Mesenchymal stem cell (in vitro differentiated cells and primary cell): Measurements from ENCODE around the gene ACACB.

Source experiments
- DNase-seq: peaks from one replicate; pipeline ENCODE4 v3.0.0-alpha.2; 2013
- H2AFZ ChIP-seq: one replicate; pipeline ENCODE4 v1.6.1; 2013; ENCODE audit warnings: low read depth, mild to moderate bottlenecking, control low read depth, inconsistent platforms, low read length, moderate library complexity
- H2AK5ac ChIP-seq: 2 replicates; pipeline ENCODE4 v1.6.1; 2013; ENCODE audit warnings: low read length, moderate library complexity, mild to moderate bottlenecking, inconsistent platforms; ENCODE audit not compliant: severe bottlenecking
- H2BK120ac ChIP-seq: one replicate; pipeline ENCODE4 v1.6.1; 2013; ENCODE audit warnings: low read depth, mild to moderate bottlenecking, inconsistent platforms, low read length, moderate library complexity
- H2BK12ac ChIP-seq, 2 experiments: one replicate each; pipeline ENCODE4 v1.6.1; 2013; ENCODE audit warnings: inconsistent platforms in 2 of 2, low read length in 2 of 2, mild to moderate bottlenecking in 2 of 2, moderate library complexity in 2 of 2, control low read depth in 1 of 2
- H2BK15ac ChIP-seq: one replicate; pipeline ENCODE4 v1.6.1; 2013; ENCODE audit warnings: mild to moderate bottlenecking, low read depth, inconsistent platforms; ENCODE audit not compliant: poor library complexity, severe bottlenecking
- H2BK5ac ChIP-seq: 2 replicates; pipeline ENCODE4 v1.6.1; 2013; ENCODE audit warnings: low read depth, mild to moderate bottlenecking, low read length, control low read depth, inconsistent platforms; ENCODE audit not compliant: poor library complexity, severe bottlenecking
- H3K14ac ChIP-seq, 2 experiments: one replicate each; pipeline ENCODE4 v1.6.1; 2013; ENCODE audit warnings: inconsistent platforms in 2 of 2, low read length in 2 of 2, control low read depth in 1 of 2, mild to moderate bottlenecking in 1 of 2, moderate library complexity in 1 of 2
- H3K18ac ChIP-seq, 2 experiments: one replicate each; pipeline ENCODE4 v1.6.1; 2013; ENCODE audit warnings: inconsistent platforms in 2 of 2, low read length in 2 of 2, control low read depth in 1 of 2, low read depth in 1 of 2, mild to moderate bottlenecking in 1 of 2
- H3K23ac ChIP-seq, 2 experiments: one replicate each; pipeline ENCODE4 v1.6.1; 2013; ENCODE audit warnings: inconsistent platforms in 2 of 2, low read length in 2 of 2, mild to moderate bottlenecking in 2 of 2, moderate library complexity in 2 of 2, control low read depth in 1 of 2
- H3K27ac ChIP-seq: 2 replicates; pipeline ENCODE4 v1.5.1; 2013; ENCODE audit warnings: mild to moderate bottlenecking, moderate library complexity, low read length, control low read depth, inconsistent platforms; ENCODE audit not compliant: poor library complexity, severe bottlenecking
- H3K27me3 ChIP-seq, 2 experiments: 2 replicates each; pipeline versions ENCODE4 v1.6.1 to v1.7.0; 2013; ENCODE audit warnings: low read length in 2 of 2, mild to moderate bottlenecking in 2 of 2, moderate library complexity in 2 of 2, control low read depth in 1 of 2, inconsistent platforms in 1 of 2; ENCODE audit not compliant: control insufficient read depth in 1 of 2, insufficient read depth in 1 of 2
- H3K36me3 ChIP-seq, 2 experiments: 2 replicates each; pipeline versions ENCODE4 v1.6.1 to v1.7.0; 2013; ENCODE audit warnings: low read length in 2 of 2, control low read depth in 1 of 2, inconsistent platforms in 1 of 2, low read depth in 1 of 2, mild to moderate bottlenecking in 1 of 2; ENCODE audit not compliant: insufficient read depth in 2 of 2, control insufficient read depth in 1 of 2
- H3K4ac ChIP-seq, 2 experiments: one replicate each; pipeline ENCODE4 v1.6.1; 2013; ENCODE audit warnings: inconsistent platforms in 2 of 2, low read length in 2 of 2, mild to moderate bottlenecking in 2 of 2, moderate library complexity in 2 of 2, control low read depth in 1 of 2, low read depth in 1 of 2
- H3K4me1 ChIP-seq: 2 replicates; pipeline ENCODE4 v1.6.1; 2013; ENCODE audit warnings: low read depth, low read length, control low read depth; ENCODE audit not compliant: control insufficient read depth, insufficient read depth
- H3K4me2 ChIP-seq: 2 replicates; pipeline ENCODE4 v1.6.1; 2013; ENCODE audit warnings: low read length, mild to moderate bottlenecking, inconsistent platforms; ENCODE audit not compliant: poor library complexity, severe bottlenecking
- H3K4me3 ChIP-seq, 2 experiments: 2 replicates each; pipeline versions ENCODE4 v1.5.1 to v1.7.0; 2013; ENCODE audit warnings: low read length in 2 of 2, mild to moderate bottlenecking in 2 of 2, control low read depth in 1 of 2, low read depth in 1 of 2; ENCODE audit not compliant: insufficient read depth in 1 of 2
- H3K79me1 ChIP-seq: replicated peaks from 2 replicates; pipeline ENCODE4 v1.6.1; 2013; ENCODE audit warnings: mild to moderate bottlenecking, control low read depth, low read length, inconsistent platforms; ENCODE audit not compliant: poor library complexity, severe bottlenecking
- H3K9ac ChIP-seq: 2 replicates; pipeline ENCODE4 v1.7.0; 2013; ENCODE audit warnings: mild to moderate bottlenecking, low read length, moderate library complexity
- H3K9me3 ChIP-seq: 2 replicates; pipeline ENCODE4 v1.7.0; 2013; ENCODE audit warnings: mild to moderate bottlenecking, low read length; ENCODE audit not compliant: control insufficient read depth
- H4K8ac ChIP-seq: one replicate; pipeline ENCODE4 v1.6.1; 2013; ENCODE audit warnings: inconsistent platforms, mild to moderate bottlenecking, low read length, moderate library complexity
- H4K91ac ChIP-seq: one replicate; pipeline ENCODE4 v1.6.1; 2013; ENCODE audit warnings: mild to moderate bottlenecking, low read length, inconsistent platforms
- WGBS: methylation state at CpG from one replicate; pipeline ENCODE4 v1.1.7; 2013; ENCODE audit warnings: mixed read lengths; 5-methylcytosine and 5-hydroxymethylcytosine counted together

Gene ACACB

DNA sequence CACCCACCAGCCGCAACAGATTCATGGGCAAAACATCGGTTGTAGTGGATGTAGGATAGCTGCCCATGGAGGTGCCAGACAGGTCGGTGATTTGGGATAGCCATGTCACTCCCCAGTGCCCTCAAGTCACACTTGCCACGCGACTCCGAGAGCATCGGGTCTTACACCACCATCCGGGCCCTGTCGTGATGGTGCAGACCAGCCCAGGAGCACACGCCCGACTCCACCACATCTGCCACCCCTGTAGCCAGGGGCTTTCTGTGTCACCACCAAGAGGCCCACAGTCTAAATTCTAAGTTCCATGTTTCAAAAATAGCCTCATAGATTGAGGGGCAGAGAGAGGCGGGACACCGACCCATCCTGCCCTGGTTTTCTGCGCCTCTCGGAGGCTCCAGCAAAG is 174.7 kb downstream of the ACACB start:
- no peak overlapping the region for H4K8ac ChIP-seq
- peak overlapping the region in 1 of 2 experiments; percentile 51 for H3K4me3 ChIP-seq
- H2BK12ac ChIP-seq, result no peak overlapping the region
- no peaks in the 10 kb centered on the region for H3K79me1 ChIP-seq
- peaks cover 36 to 77% of the 10 kb centered on the region in 2 experiments for H3K27me3 ChIP-seq
- H2AFZ ChIP-seq, result no peak overlapping the region
- H3K18ac ChIP-seq, result no peak overlapping the region
- peaks cover 5% of the 10 kb centered on the region for H3K4me1 ChIP-seq
- no peak overlapping the region for H3K14ac ChIP-seq
- H2BK120ac ChIP-seq, result no peak overlapping the region
- H3K9me3 ChIP-seq, result no peaks in the 10 kb centered on the region
- no peak for DNase-seq
- H4K91ac ChIP-seq, result no peak overlapping the region
- H3K27ac ChIP-seq, result no peak overlapping the region
- no peak overlapping the region for H2BK5ac ChIP-seq
- no peak overlapping the region for H3K4me2 ChIP-seq
- H3K36me3 ChIP-seq, result no peaks in the 10 kb centered on the region
- no peak overlapping the region for H2BK15ac ChIP-seq
- no peak overlapping the region for H3K4ac ChIP-seq
- H2AK5ac ChIP-seq, result no peak overlapping the region
- H3K23ac ChIP-seq, result no peak overlapping the region
- H3K9ac ChIP-seq, result peak overlapping the region; percentile 79
- 79% methylated on average over 15 of the region's 15 CpGs for WGBS

GRCh38 chr12:109291521-109292341 is 175.3 kb downstream of the ACACB start:
- 39% methylated on average over 30 of the region's 31 CpGs for WGBS
- Histone ChIP-seq H3K4me2 (no peak overlapping the region), H2AFZ (peak overlapping the region; percentile 70), H2AK5ac (no peak overlapping the region), H4K8ac (no peak overlapping the region), H3K9me3 (no peaks in the 10 kb centered on the region), H3K79me1 (no peaks in the 10 kb centered on the region), H3K36me3 (no peaks in the 10 kb centered on the region), H3K23ac (peak overlapping the region in 1 of 2 experiments; percentile 43), H3K9ac (peak overlapping the region; percentile 79), H3K18ac (no peak overlapping the region), H3K27ac (no peak overlapping the region), H3K4ac (no peak overlapping the region), H3K4me3 (peak overlapping the region in 1 of 2 experiments; percentile 51), H2BK120ac (no peak overlapping the region), H3K27me3 (peaks cover 42 to 79% of the 10 kb centered on the region in 2 experiments), H2BK15ac (no peak overlapping the region), H3K14ac (peak overlapping the region in 1 of 2 experiments; percentile 18), H4K91ac (no peak overlapping the region), H2BK12ac (no peak overlapping the region), H2BK5ac (no peak overlapping the region), H3K4me1 (peaks cover 5% of the 10 kb centered on the region)
- DNase-seq, result peak; percentile 8

DNA sequence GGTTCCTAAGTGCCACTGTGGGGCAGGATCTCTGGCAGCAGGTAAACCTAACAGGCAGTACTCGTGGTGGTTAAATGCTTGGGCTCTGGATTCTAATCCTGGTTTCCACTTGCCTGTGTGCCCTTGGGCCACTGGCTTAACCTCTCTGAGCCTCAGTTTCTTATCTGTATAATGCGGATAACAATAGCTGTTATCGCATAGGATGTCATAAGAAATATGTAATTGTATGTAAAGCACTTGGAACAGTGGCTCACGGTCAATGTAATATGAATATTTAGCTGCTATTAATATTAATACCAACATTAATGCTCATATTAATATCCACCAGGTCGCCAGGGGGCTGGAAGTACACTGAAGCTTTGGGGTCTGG is 175.9 kb downstream of the ACACB start:
- DNase-seq, result no peak
- Histone ChIP-seq H3K27me3 (peaks cover 42 to 80% of the 10 kb centered on the region in 2 experiments), H3K9ac (no peak overlapping the region), H2BK12ac (no peak overlapping the region), H3K4me3 (no peak overlapping the region), H2BK120ac (no peak overlapping the region), H3K27ac (no peak overlapping the region), H2BK5ac (no peak overlapping the region), H3K4me1 (peaks cover 5% of the 10 kb centered on the region), H2AK5ac (no peak overlapping the region), H3K36me3 (no peaks in the 10 kb centered on the region), H3K14ac (no peak overlapping the region), H4K91ac (no peak overlapping the region), H3K18ac (no peak overlapping the region), H4K8ac (no peak overlapping the region), H3K9me3 (no peaks in the 10 kb centered on the region), H2AFZ (no peak overlapping the region), H3K79me1 (no peaks in the 10 kb centered on the region), H3K23ac (no peak overlapping the region), H3K4me2 (no peak overlapping the region), H2BK15ac (no peak overlapping the region), H3K4ac (no peak overlapping the region)
- WGBS, result 83% methylated on average over 4 of the region's 5 CpGs

- H2AK5ac ChIP-seq, result no peak overlapping the region
- H3K27ac ChIP-seq, result no peak overlapping the region
- H3K36me3 ChIP-seq, result no peaks in the 10 kb centered on the region
- H4K8ac ChIP-seq, result no peak overlapping the region
- peaks cover 5% of the 10 kb centered on the region for H3K4me1 ChIP-seq
- no peak overlapping the region for H2BK15ac ChIP-seq
- H2BK5ac ChIP-seq, result no peak overlapping the region
- no peak overlapping the region for H2BK120ac ChIP-seq
- no peak overlapping the region for H2BK12ac ChIP-seq
- H3K9me3 ChIP-seq, result no peaks in the 10 kb centered on the region
- H3K18ac ChIP-seq, result no peak overlapping the region
- no peak overlapping the region for H3K23ac ChIP-seq
- H3K27me3 ChIP-seq, result peaks cover 42 to 73% of the 10 kb centered on the region in 2 experiments
- H3K14ac ChIP-seq, result no peak overlapping the region
- WGBS, result 76% methylated on average over 3 of the region's 3 CpGs
- no peak overlapping the region for H3K4me2 ChIP-seq
- no peaks in the 10 kb centered on the region for H3K79me1 ChIP-seq
- H3K9ac ChIP-seq, result no peak overlapping the region
- no peak overlapping the region for H3K4me3 ChIP-seq
- H4K91ac ChIP-seq, result no peak overlapping the region
- DNase-seq, result no peak
- H3K4ac ChIP-seq, result no peak overlapping the region
- no peak overlapping the region for H2AFZ ChIP-seq
Measured at GRCh38 chr12:109293106-109293505, 176.7 kb downstream of the ACACB start.
